ENCODE data around the gene SRPX2. TPM values are rescaled to one million over a fixed set of nuclear protein-coding genes. Genes with fewer than 3 reads are reported as not detected.

The SRPX2 gene
- total and polyA plus RNA-seq, 2 of the 13 experiments (the other 11 are each of a cell fraction or from before 2014, with no cell fraction given), result 1.5 to 6.7 TPM

DNA sequence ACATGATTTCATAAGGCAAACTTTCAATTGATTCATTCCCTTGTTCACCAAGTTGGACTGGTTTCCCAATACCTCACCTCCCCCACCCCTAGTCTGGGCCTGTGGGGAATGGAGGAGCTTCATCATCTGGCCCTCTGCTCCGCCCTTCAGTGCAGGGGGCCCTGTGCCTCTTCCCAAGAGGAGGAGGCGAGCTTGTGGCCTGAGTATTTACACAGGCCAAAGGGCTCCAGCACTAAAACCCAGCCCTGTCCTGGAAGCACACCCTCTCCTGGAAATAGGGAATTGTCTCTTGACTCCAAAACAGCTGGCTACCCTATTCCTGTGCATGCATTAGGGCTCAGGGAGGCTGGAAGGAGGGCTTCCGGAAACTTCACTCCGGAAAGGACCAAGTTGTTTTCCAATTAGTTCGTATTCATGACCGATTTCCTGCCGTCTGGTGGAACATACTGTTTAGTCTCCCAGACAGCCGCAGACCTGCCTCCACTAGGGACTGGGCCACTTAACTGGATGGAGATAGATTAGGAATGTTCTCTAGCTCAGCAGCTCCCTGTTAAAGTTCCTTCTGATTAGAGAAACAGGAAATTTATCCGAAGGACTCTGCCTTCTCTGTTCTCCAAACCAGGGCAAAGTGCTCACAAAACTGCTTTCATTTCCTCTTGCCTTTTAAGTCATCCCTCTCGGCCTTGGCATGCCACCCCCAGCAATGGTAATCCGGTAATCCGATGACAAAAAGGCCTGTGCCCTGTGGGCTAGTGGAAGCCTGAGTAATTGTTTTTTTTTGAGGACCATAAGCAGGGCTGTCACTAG is 5.8 kb downstream of the SRPX2 start (continued):
- no peak for TF ChIP-seq FOXP1 (IDR thresholded peaks at IDR 0.05)
- peak; percentile 14; the same call in 1 of the 2 replicates for TF ChIP-seq FOXP1 (CRISPR knock-in tag; IDR thresholded peaks at IDR 0.05)
- TF ChIP-seq TMF1 (CRISPR knock-in tag; IDR thresholded peaks at IDR 0.05; ENCODE audit: low read depth), result no peak
- TF ChIP-seq, protein P1, sequence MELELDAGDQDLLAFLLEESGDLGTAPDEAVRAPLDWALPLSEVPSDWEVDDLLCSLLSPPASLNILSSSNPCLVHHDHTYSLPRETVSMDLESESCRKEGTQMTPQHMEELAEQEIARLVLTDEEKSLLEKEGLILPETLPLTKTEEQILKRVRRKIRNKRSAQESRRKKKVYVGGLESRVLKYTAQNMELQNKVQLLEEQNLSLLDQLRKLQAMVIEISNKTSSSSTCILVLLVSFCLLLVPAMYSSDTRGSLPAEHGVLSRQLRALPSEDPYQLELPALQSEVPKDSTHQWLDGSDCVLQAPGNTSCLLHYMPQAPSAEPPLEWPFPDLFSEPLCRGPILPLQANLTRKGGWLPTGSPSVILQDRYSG (CRISPR knock-in tag; IDR thresholded peaks at IDR 0.05), result no peak
- no peak for TF ChIP-seq ZNF180 (CRISPR knock-in tag; IDR thresholded peaks at IDR 0.05; ENCODE audit: borderline replicate concordance, low read depth)
- TF ChIP-seq ZFP62 (CRISPR knock-in tag; IDR thresholded peaks at IDR 0.05), result no peak
- TF ChIP-seq, protein P2, sequence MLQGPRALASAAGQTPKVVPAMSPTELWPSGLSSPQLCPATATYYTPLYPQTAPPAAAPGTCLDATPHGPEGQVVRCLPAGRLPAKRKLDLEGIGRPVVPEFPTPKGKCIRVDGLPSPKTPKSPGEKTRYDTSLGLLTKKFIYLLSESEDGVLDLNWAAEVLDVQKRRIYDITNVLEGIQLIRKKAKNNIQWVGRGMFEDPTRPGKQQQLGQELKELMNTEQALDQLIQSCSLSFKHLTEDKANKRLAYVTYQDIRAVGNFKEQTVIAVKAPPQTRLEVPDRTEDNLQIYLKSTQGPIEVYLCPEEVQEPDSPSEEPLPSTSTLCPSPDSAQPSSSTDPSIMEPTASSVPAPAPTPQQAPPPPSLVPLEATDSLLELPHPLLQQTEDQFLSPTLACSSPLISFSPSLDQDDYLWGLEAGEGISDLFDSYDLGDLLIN (CRISPR knock-in tag; IDR thresholded peaks at IDR 0.05; ENCODE audit: borderline replicate concordance), result no peak
- peak; percentile 58 for TF ChIP-seq ISL2 (CRISPR knock-in tag; IDR thresholded peaks at IDR 0.05)
- TF ChIP-seq CCDC6 (CRISPR knock-in tag; IDR thresholded peaks at IDR 0.05), result no peak
- no peak for TF ChIP-seq SP4 (CRISPR knock-in tag; IDR thresholded peaks at IDR 0.05)
- TF ChIP-seq ZNF75D (CRISPR knock-in tag; IDR thresholded peaks at IDR 0.05; ENCODE audit: borderline replicate concordance), result no peak
- TF ChIP-seq ZSCAN29 (CRISPR knock-in tag; conservative IDR thresholded peaks at IDR 0.05), result no peak
- TF ChIP-seq, protein P3, sequence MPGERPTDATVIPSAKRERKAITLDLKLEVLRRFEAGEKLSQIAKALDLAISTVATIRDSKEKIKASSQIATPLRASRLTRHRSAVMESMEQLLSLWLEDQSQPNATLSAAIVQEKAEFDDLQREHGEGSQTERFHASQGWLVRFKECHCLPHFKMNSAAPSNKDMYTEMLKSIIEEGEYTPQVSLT (CRISPR knock-in tag; IDR thresholded peaks at IDR 0.05; ENCODE audit: borderline replicate concordance, low read depth), result no peak
- TF ChIP-seq, protein P4, sequence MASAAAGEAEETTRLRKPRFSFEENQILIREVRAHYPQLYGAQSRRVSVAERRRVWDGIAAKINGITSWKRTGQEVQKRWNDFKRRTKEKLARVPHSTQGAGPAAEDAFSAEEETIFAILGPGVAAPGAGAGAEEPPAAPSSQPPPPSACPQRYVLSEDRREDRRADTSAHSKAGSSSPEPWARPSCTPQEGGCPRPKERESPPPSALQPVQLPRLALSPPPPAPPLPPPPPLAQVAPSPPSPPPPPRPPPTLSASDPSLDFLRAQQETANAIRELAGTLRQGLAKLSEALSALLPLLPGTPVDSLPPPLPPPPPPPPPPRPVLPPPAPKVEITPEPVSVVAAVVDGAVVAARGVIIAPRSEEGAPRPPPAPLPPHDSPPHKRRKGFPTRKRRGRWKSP (CRISPR knock-in tag; IDR thresholded peaks at IDR 0.05), result no peak
- TF ChIP-seq, protein P5, sequence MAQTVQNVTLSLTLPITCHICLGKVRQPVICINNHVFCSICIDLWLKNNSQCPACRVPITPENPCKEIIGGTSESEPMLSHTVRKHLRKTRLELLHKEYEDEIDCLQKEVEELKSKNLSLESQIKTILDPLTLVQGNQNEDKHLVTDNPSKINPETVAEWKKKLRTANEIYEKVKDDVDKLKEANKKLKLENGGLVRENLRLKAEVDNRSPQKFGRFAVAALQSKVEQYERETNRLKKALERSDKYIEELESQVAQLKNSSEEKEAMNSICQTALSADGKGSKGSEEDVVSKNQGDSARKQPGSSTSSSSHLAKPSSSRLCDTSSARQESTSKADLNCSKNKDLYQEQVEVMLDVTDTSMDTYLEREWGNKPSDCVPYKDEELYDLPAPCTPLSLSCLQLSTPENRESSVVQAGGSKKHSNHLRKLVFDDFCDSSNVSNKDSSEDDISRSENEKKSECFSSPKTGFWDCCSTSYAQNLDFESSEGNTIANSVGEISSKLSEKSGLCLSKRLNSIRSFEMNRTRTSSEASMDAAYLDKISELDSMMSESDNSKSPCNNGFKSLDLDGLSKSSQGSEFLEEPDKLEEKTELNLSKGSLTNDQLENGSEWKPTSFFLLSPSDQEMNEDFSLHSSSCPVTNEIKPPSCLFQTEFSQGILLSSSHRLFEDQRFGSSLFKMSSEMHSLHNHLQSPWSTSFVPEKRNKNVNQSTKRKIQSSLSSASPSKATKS (CRISPR knock-in tag; IDR thresholded peaks at IDR 0.05), result no peak
- no peak for TF ChIP-seq ERF (CRISPR knock-in tag; IDR thresholded peaks at IDR 0.05)
